ENCODE results near the gene C1R. TPM values are rescaled to one million over a fixed set of nuclear protein-coding genes. Genes with fewer than 3 reads are reported as not detected.

C1R gene
- total RNA-seq, 1 donor from 2014 or later, result 3.3 TPM

DNA sequence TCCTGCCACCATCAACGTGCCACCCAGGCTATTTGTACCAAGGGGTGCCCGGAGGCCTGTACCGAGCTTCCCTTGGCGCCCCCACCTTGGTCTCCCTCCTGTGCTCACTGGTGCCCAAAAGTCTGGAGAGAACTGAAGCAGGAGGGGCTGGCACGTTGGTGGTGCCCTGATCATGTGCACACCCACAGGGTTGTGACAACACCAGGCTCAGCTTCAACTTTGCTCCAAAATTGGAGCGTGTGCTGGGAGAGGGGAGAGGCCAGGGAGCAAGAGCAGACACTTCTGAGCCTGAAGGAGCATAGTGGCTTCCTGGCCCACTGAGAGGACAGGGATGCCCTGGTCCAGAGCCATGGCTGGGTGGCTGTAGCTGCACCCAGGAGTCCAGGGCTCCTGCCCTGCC is 60.9 kb downstream of the C1R start:
- Histone ChIP-seq H3K4me2 (no peak overlapping the region), H2AFZ (replicated peaks) (no peak overlapping the region), H3K79me2 (ENCODE audit: low read depth) (no peaks in the 10 kb centered on the region), H3K9me3 (ENCODE audit: low read depth) (no peaks in the 10 kb centered on the region), H3K36me3 (no peaks in the 10 kb centered on the region), H3F3A (ENCODE audit: low read depth) (no peaks in the 10 kb centered on the region), H4K20me1 (ENCODE audit: low read depth) (no peaks in the 10 kb centered on the region), H3K4me3 (no peak overlapping the region), H3K4me1 (no peaks in the 10 kb centered on the region), H3K27ac (no peak overlapping the region), H3K27me3 (no peaks in the 10 kb centered on the region), H3K9ac (no peak overlapping the region)
- H3K36me3 Mint-ChIP-seq, result no peaks in the 10 kb centered on the region
- no peak overlapping the region for H3K27ac Mint-ChIP-seq
- DNase-seq (ENCODE audit: low spot score), result no peak
- no peaks in the 10 kb centered on the region for H3K4me1 Mint-ChIP-seq
- H3K4me3 Mint-ChIP-seq, result no peak overlapping the region
- H3K9me3 Mint-ChIP-seq, result peaks cover 7% of the 10 kb centered on the region
- TF ChIP-seq EZH2phosphoT487 (IDR thresholded peaks at IDR 0.05) (no peak), EZH2 (IDR thresholded peaks at IDR 0.05) (no peak)
- TF ChIP-seq, protein P1, sequence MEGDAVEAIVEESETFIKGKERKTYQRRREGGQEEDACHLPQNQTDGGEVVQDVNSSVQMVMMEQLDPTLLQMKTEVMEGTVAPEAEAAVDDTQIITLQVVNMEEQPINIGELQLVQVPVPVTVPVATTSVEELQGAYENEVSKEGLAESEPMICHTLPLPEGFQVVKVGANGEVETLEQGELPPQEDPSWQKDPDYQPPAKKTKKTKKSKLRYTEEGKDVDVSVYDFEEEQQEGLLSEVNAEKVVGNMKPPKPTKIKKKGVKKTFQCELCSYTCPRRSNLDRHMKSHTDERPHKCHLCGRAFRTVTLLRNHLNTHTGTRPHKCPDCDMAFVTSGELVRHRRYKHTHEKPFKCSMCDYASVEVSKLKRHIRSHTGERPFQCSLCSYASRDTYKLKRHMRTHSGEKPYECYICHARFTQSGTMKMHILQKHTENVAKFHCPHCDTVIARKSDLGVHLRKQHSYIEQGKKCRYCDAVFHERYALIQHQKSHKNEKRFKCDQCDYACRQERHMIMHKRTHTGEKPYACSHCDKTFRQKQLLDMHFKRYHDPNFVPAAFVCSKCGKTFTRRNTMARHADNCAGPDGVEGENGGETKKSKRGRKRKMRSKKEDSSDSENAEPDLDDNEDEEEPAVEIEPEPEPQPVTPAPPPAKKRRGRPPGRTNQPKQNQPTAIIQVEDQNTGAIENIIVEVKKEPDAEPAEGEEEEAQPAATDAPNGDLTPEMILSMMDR (IDR thresholded peaks at IDR 0.05), result no peak
- H3K27me3 Mint-ChIP-seq (ENCODE audit: insufficient read depth, low read depth), result peaks cover 8% of the 10 kb centered on the region

Small RNA genes within 50 kb of the gene (small RNA-seq; reads per million reads assigned to genes)
- gene AC006512.1 (not detected), gene RNU6-485P (not detected)

Other genes with a start within 250 kb of the C1R start
- gene CDCA3, start 241.2 kb downstream of the C1R start, total RNA-seq (ENCODE audit: low replicate concordance), result 62.1 and 73.5 TPM in 2 replicates
- gene USP5, start 240.3 kb downstream of the C1R start, total RNA-seq (ENCODE audit: low replicate concordance), result 60.9 and 101 TPM in 2 replicates
- 1,038 and 1,695 TPM in 2 replicates for gene TPI1, start 224.9 kb downstream of the C1R start, total RNA-seq (ENCODE audit: low replicate concordance)
- 0.65 and 6.6 TPM in 2 replicates for gene SPSB2, start 219.1 kb downstream of the C1R start, total RNA-seq (ENCODE audit: low replicate concordance)
- gene LRRC23, start 187.6 kb downstream of the C1R start, total RNA-seq (ENCODE audit: low replicate concordance), result 4.1 and 5.2 TPM in 2 replicates
- 82.2 and 136 TPM in 2 replicates for gene ENO2, start 177.9 kb downstream of the C1R start, total RNA-seq (ENCODE audit: low replicate concordance)
- 8.9 and 28.7 TPM in 2 replicates for gene ATN1, start 164.5 kb downstream of the C1R start, total RNA-seq (ENCODE audit: low replicate concordance)
- gene RNU7-1, start 148.6 kb downstream of the C1R start, total RNA-seq (ENCODE audit: low replicate concordance), result not detected in 2 replicates
- gene C12orf57, start 148.4 kb downstream of the C1R start, total RNA-seq (ENCODE audit: low replicate concordance), result 314 and 399 TPM in 2 replicates
- gene PTPN6, start 141.1 kb downstream of the C1R start, total RNA-seq (ENCODE audit: low replicate concordance), result 4.4 and 6.0 TPM in 2 replicates
- gene PHB2, start 121.8 kb downstream of the C1R start, total RNA-seq (ENCODE audit: low replicate concordance), result 214 and 291 TPM in 2 replicates
- 27.3 and 32.0 TPM in 2 replicates for gene EMG1, start 121.5 kb downstream of the C1R start, total RNA-seq (ENCODE audit: low replicate concordance)
- 18.1 and 32.6 TPM in 2 replicates for gene LPCAT3, start 74.0 kb downstream of the C1R start, total RNA-seq (ENCODE audit: low replicate concordance)
- gene C1S, start 31.7 kb downstream of the C1R start, total RNA-seq (ENCODE audit: low replicate concordance), result 0.56 and 2.1 TPM in 2 replicates
- 18.3 and 32.2 TPM in 2 replicates for gene C1RL, start 16.8 kb upstream of the C1R start, total RNA-seq (ENCODE audit: low replicate concordance)
- not detected in 2 replicates for gene RBP5, start 36.4 kb upstream of the C1R start, total RNA-seq (ENCODE audit: low replicate concordance)
- 24.0 and 36.9 TPM in 2 replicates for gene CLSTN3, start 37.9 kb upstream of the C1R start, total RNA-seq (ENCODE audit: low replicate concordance)
- gene PEX5, start 97.2 kb upstream of the C1R start, total RNA-seq (ENCODE audit: low replicate concordance), result 20.2 and 46.1 TPM in 2 replicates
- gene ACSM4, start 211.6 kb upstream of the C1R start, total RNA-seq (ENCODE audit: low replicate concordance), result not detected in 2 replicates

All from neural progenitor cell (in vitro differentiated cells).